Keratinocyte (primary cell): Measurements from ENCODE around the gene CLBA1. TPM values are rescaled to one million over a fixed set of nuclear protein-coding genes. Genes with fewer than 3 reads are reported as not detected.

Experiments
- DNase-seq: peaks from one replicate; pipeline ENCODE4 v3.0.0-alpha.2; 2011; ENCODE audit warnings: low read depth, missing footprints, low spot score
- FAIRE-seq: peaks from 2 replicates; lab custom pipeline; 2011; peaks lifted over from hg19 to GRCh38; lab: Jason Lieb, UNC
- H2AFZ ChIP-seq: 2 replicates; pipeline ENCODE4 v1.6.0; 2012; ENCODE audit warnings: low read length, control low read depth, inconsistent platforms; ENCODE audit not compliant: control insufficient read depth
- H3K27ac ChIP-seq: 2 replicates; pipeline ENCODE4 v1.5.1; 2011; ENCODE audit warnings: low read length; ENCODE audit not compliant: control insufficient read depth, insufficient read depth
- H3K27me3 ChIP-seq: 3 replicates; pipeline ENCODE4 v1.6.0; 2011; ENCODE audit warnings: low read length; ENCODE audit not compliant: control insufficient read depth, insufficient read depth; ENCODE audit errors: extremely low read depth
- H3K36me3 ChIP-seq, 2 experiments: 2 replicates in 1 of 2; 3 replicates in 1 of 2; pipeline ENCODE4 v1.5.1; 2011; ENCODE audit warnings: low read length in 2 of 2, mild to moderate bottlenecking in 1 of 2; ENCODE audit not compliant: control insufficient read depth in 2 of 2, insufficient read depth in 2 of 2; ENCODE audit errors: extremely low read depth in 1 of 2
- H3K4me1 ChIP-seq: 3 replicates; pipeline ENCODE4 v1.5.1; 2011; ENCODE audit warnings: low read length; ENCODE audit not compliant: control insufficient read depth, insufficient read depth; ENCODE audit errors: extremely low read depth
- H3K4me2 ChIP-seq: 3 replicates; pipeline ENCODE4 v1.6.0; 2011; ENCODE audit warnings: low read depth, low read length; ENCODE audit not compliant: control insufficient read depth, insufficient read depth; ENCODE audit errors: extremely low read depth
- H3K4me3 ChIP-seq, 3 experiments: fragments of 200-600 bp in 1 of 3; sonication (generic) in 1 of 3; 2 replicates in 2 of 3; 3 replicates in 1 of 3; pipeline ENCODE4 v1.5.1; 2011 to 2016; ENCODE audit warnings: low read length in 3 of 3, mild to moderate bottlenecking in 3 of 3, control low read depth in 2 of 3, inconsistent platforms in 1 of 3, low read depth in 1 of 3, mixed read lengths in 1 of 3, mixed run types in 1 of 3, moderate library complexity in 1 of 3; ENCODE audit not compliant: control insufficient read depth in 2 of 3, insufficient read depth in 2 of 3; ENCODE audit errors: extremely low read depth in 1 of 3
- H3K79me2 ChIP-seq: 2 replicates; pipeline ENCODE4 v1.6.0; 2012; ENCODE audit warnings: low read length; ENCODE audit not compliant: control insufficient read depth, insufficient read depth
- H3K9ac ChIP-seq: 3 replicates; pipeline ENCODE4 v1.6.0; 2011; ENCODE audit warnings: low read length; ENCODE audit not compliant: control insufficient read depth, insufficient read depth; ENCODE audit errors: extremely low read depth
- H3K9me1 ChIP-seq: 3 replicates; pipeline ENCODE4 v1.6.0; 2011; ENCODE audit warnings: low read length; ENCODE audit not compliant: control insufficient read depth, insufficient read depth; ENCODE audit errors: extremely low read depth
- H3K9me3 ChIP-seq: 2 replicates; pipeline ENCODE4 v1.5.1; 2012; ENCODE audit warnings: low read depth, low read length; ENCODE audit not compliant: control insufficient read depth
- H4K20me1 ChIP-seq: 3 replicates; pipeline ENCODE4 v1.6.0; 2011; ENCODE audit warnings: low read length; ENCODE audit not compliant: control insufficient read depth, insufficient read depth; ENCODE audit errors: extremely low read depth
- EZH2 ChIP-seq: IDR thresholded peaks from one replicate; pipeline ENCODE4 v1.6.1; 2012; ENCODE audit warnings: inconsistent platforms, mild to moderate bottlenecking, low read length, moderate library complexity
- dilution Hi-C: fragments of 300-500 bp; cut with MboI; formaldehyde crosslinking; loops from one replicate; pipeline ENCODE4 v1.7.0; 2020; ENCODE audit warnings: low sequenced_read_pairs; ENCODE audit not compliant: extremely low pct_ligation_motif_present
- polyA plus RNA-seq, 5 experiments: library from polyadenylated mRNA; depleted of rRNA in 3 of 5; stranded (reverse) in 3 of 5; stranded (forward) in 1 of 5; unstranded in 1 of 5; fragments of >200 nt; gene quantifications; 1 replicate in 1 of 5; 2 replicates in 3 of 5; 3 replicates in 1 of 5; pipeline versions ENCODE4 v1.2.1 to v1.2.3, GENCODE V29; 2011 to 2012; ENCODE audit warnings: missing spikeins in 2 of 5, low read depth in 1 of 5, low replicate concordance in 1 of 5
- TF ChIP-seq, protein P1 (sequence below), 3 experiments: IDR thresholded peaks in 1 of 3; conservative IDR thresholded peaks in 1 of 3; optimal IDR thresholded peaks in 1 of 3; 2 replicates in 2 of 3; 3 replicates in 1 of 3; pipeline versions ENCODE3 to v1.5.1; 2011; ENCODE audit warnings: low read length in 3 of 3, mild to moderate bottlenecking in 3 of 3, moderate library complexity in 2 of 3, control low read depth in 1 of 3, inconsistent platforms in 1 of 3; ENCODE audit not compliant: insufficient read depth in 2 of 3; ENCODE audit errors: extremely low read depth in 1 of 3

The CLBA1 gene
- polyA plus RNA-seq, 1 donor (not counting 4 experiments of a cell fraction or from before 2014, with no cell fraction given), result 8.6 TPM

DNA sequence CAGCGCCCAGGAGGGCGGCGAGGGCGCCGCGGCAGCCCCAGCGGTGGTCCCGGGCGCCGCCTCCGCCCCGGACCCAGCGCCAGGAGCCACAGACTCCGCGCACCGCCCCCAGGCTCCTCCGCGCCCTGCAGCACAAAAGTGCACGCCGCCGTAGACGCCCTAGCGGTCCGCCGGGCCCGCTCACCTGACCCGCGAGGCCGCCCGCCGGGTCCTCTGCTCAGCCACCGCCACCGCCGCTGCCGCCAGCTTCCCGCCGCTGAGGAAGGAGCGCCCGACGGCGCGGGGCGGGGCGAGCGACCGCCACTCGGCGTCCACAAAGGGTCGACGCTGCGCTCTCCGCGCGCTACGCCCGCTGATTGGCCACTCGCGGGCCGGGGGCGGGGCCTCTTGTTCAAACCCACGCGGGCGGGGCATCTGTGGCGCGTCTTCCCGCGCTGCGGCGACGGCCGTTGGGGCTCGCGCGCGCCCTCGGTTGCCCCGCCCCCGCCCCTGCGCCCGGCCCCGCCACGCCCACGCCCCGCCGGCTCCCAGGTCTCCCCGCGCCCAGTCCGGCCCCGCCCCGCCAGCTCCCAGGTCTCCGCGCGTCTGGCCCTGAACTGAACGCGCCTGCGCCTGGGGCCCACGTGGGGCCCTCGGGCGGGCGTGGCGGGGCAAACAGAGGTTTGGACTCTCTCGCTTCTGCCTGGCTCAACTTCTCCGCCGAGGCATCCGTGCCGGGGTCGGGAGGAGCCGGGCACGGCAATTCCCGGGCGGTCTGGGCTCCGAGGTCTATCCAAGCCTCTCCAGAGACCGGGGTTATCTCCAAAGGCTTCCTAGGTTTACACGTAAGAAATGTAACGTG, 35.4 kb downstream of the CLBA1 start, which contains the start of gene CDCA4:
Gene CDCA4, minus strand, starts transcription at position 269 of the 841 bp plus-strand sequence. CDS start 9,154 bp downstream, outside the sequence.
- no peak for TF ChIP-seq EZH2
- TF ChIP-seq, protein P1, sequence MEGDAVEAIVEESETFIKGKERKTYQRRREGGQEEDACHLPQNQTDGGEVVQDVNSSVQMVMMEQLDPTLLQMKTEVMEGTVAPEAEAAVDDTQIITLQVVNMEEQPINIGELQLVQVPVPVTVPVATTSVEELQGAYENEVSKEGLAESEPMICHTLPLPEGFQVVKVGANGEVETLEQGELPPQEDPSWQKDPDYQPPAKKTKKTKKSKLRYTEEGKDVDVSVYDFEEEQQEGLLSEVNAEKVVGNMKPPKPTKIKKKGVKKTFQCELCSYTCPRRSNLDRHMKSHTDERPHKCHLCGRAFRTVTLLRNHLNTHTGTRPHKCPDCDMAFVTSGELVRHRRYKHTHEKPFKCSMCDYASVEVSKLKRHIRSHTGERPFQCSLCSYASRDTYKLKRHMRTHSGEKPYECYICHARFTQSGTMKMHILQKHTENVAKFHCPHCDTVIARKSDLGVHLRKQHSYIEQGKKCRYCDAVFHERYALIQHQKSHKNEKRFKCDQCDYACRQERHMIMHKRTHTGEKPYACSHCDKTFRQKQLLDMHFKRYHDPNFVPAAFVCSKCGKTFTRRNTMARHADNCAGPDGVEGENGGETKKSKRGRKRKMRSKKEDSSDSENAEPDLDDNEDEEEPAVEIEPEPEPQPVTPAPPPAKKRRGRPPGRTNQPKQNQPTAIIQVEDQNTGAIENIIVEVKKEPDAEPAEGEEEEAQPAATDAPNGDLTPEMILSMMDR (optimal IDR thresholded peaks at IDR 0.05 in 1 of 3, IDR thresholded peaks at IDR 0.05 in 1 of 3, conservative IDR thresholded peaks at IDR 0.05 in 1 of 3; ENCODE audit: extremely low read depth in 1 of 3, insufficient read depth in 2 of 3, low read length in 3 of 3), result no peak
- H3K4me2 ChIP-seq, result peak within 1 kb of the TSS; percentile 100
- no peak within 1 kb of the TSS for H2AFZ ChIP-seq
- no peaks in the 10 kb centered on the region for H3K9me3 ChIP-seq
- no peaks in the 10 kb centered on the region for H3K27me3 ChIP-seq
- peaks cover 15% of the 10 kb centered on the region for H4K20me1 ChIP-seq
- H3K9me1 ChIP-seq, result peaks cover 6% of the 10 kb centered on the region
- H3K27ac ChIP-seq, result peak within 1 kb of the TSS; percentile 93
- dilution Hi-C loops, result no loop called here
- peaks cover 0 to 18% of the 10 kb centered on the region in 2 experiments for H3K36me3 ChIP-seq
- no peak for FAIRE-seq
- peak within 1 kb of the TSS; percentile 94 for H3K9ac ChIP-seq
- peaks cover 74% of the 10 kb centered on the region for H3K4me1 ChIP-seq
- no peak for DNase-seq
- H3K79me2 ChIP-seq, result peaks cover 56% of the 10 kb centered on the region
- H3K4me3 ChIP-seq, result peak within 1 kb of the TSS; percentile 68 to 91 (median 90)

- Histone ChIP-seq H4K20me1 (peaks cover 8% of the 10 kb centered on the region), H3K36me3 (peaks cover 0 to 13% of the 10 kb centered on the region in 2 experiments), H3K4me2 (peak overlapping the region; percentile 93), H3K79me2 (peaks cover 49% of the 10 kb centered on the region), H3K4me3 (peak overlapping the region; percentile 47 to 87 (median 81)), H3K9me3 (no peaks in the 10 kb centered on the region), H3K27me3 (no peaks in the 10 kb centered on the region), H3K9me1 (no peaks in the 10 kb centered on the region), H3K9ac (peak overlapping the region; percentile 91), H3K27ac (peak overlapping the region; percentile 93), H2AFZ (no peak overlapping the region), H3K4me1 (peaks cover 71% of the 10 kb centered on the region)
- DNase-seq, result no peak
- no peak for FAIRE-seq
- TF ChIP-seq, protein P1 (optimal IDR thresholded peaks at IDR 0.05 in 1 of 3, IDR thresholded peaks at IDR 0.05 in 1 of 3, conservative IDR thresholded peaks at IDR 0.05 in 1 of 3; ENCODE audit: extremely low read depth in 1 of 3, insufficient read depth in 2 of 3, low read length in 3 of 3), result peak; percentile 10 to 48 (median 19)
- TF ChIP-seq EZH2, result no peak
- dilution Hi-C loops, result no loop called here
These were observed 36.2 kb downstream of the CLBA1 start for GRCh38 chr14:105021656-105022275.
